ENCODE measurements around the gene TEAD1. TPM values are rescaled to one million over a fixed set of nuclear protein-coding genes. Genes with fewer than 3 reads are reported as not detected.

Gene TEAD1
- total and polyA plus RNA-seq, 9 of the 15 experiments (the other 6 are each of a cell fraction or from before 2014, with no cell fraction given): 1.7 to 17.7 (median 10.8) TPM

- TF ChIP-seq MCM2 (IDR thresholded peaks at IDR 0.05; ENCODE audit: low read depth): no peak
- 0 out of 2 replicates have a peak, but pooled peaks have one; percentile 78 for TF ChIP-seq CHAMP1 (IDR thresholded peaks at IDR 0.05)
- no peak for TF ChIP-seq POLR2AphosphoS2 (IDR thresholded peaks at IDR 0.05; ENCODE audit: low read length)
- TF ChIP-seq SNAPC5 (CRISPR knock-in tag; IDR thresholded peaks at IDR 0.05): no peak
- no peak for TF ChIP-seq ZNF668 (CRISPR knock-in tag; IDR thresholded peaks at IDR 0.05)
- TF ChIP-seq NBN (IDR thresholded peaks at IDR 0.05; ENCODE audit: low read depth): 0 out of 2 replicates have a peak, but pooled peaks have one; percentile 37
- TF ChIP-seq TCF15 (CRISPR knock-in tag; IDR thresholded peaks at IDR 0.05): no peak
- no peak for TF ChIP-seq ZNF165 (CRISPR knock-in tag; IDR thresholded peaks at IDR 0.05; ENCODE audit: borderline replicate concordance)
- no peak; the same call in 1 of the 2 replicates for TF ChIP-seq C11orf30 (IDR thresholded peaks at IDR 0.05; ENCODE audit: low read depth)
- TF ChIP-seq ZNF3 (CRISPR knock-in tag; IDR thresholded peaks at IDR 0.05): no peak
- 0 out of 4 replicates have a peak, but pooled peaks of 1 of the 2 experiments have one; percentile 22 for TF ChIP-seq FOXA3 (CRISPR knock-in tag; conservative IDR thresholded peaks at IDR 0.05 in 1 of 2, IDR thresholded peaks at IDR 0.05 in 1 of 2)
- no peak for TF ChIP-seq ELK1 (CRISPR knock-in tag; IDR thresholded peaks at IDR 0.05)
- peak in 1 of 2 experiments; percentile 91; a peak in 2 of 4 replicates for TF ChIP-seq TBL1XR1 (IDR thresholded peaks at IDR 0.05; ENCODE audit: low read length in 2 of 2)
- 0 out of 2 replicates have a peak, but pooled peaks have one; percentile 63 for TF ChIP-seq MTA3 (IDR thresholded peaks at IDR 0.05; ENCODE audit: borderline replicate concordance)
- TF ChIP-seq CEBPB (tag; IDR thresholded peaks at IDR 0.05): no peak
- TF ChIP-seq JUND (IDR thresholded peaks at IDR 0.05; ENCODE audit: borderline replicate concordance, low read depth, low read length): peak; percentile 64; the same call in 1 of the 2 replicates
- TF ChIP-seq JUND (tag; IDR thresholded peaks at IDR 0.05; ENCODE audit: borderline replicate concordance, low read depth, low read length): peak; percentile 64; the same call in 1 of the 3 replicates
- no peak for TF ChIP-seq NFE2L1 (tag; IDR thresholded peaks at IDR 0.05; ENCODE audit: borderline replicate concordance, low read depth)
- peak; percentile 47; the same call in 1 of the 2 replicates for TF ChIP-seq ZNF592 (IDR thresholded peaks at IDR 0.05)
- no peak for TF ChIP-seq PRMT5 (CRISPR knock-in tag; IDR thresholded peaks at IDR 0.05)
Observed at GRCh38 chr11:12853652-12854296, 179.6 kb downstream of the TEAD1 start (continued).
